Gastrocnemius medialis (tissue), 4 donors: ENCODE data around the gene ADRA2C. TPM values are rescaled to one million over a fixed set of nuclear protein-coding genes. Genes with fewer than 3 reads are reported as not detected.

Experiments used
- ATAC-seq, 2 donors: fragments of 150-250 bp; one replicate each; pipeline ENCODE4 v1.9.1; 2016
- DNase-seq, 2 donors: peaks; one replicate each; pipeline ENCODE4 v3.0.0-alpha.2; 2019
- H3K27ac ChIP-seq, 4 donors: fragments of 200-600 bp; sonication (generic); 1 replicate in 1 of 4; 2 replicates in 3 of 4; pipeline ENCODE4 v1.5.1; 2016 to 2018; ENCODE audit warnings: mild to moderate bottlenecking in 2 of 4, moderate library complexity in 1 of 4
- H3K27me3 ChIP-seq, 3 donors: fragments of 200-600 bp; sonication (generic) in 2 of 3; 1 replicate in 1 of 3; 2 replicates in 2 of 3; pipeline versions ENCODE4 v1.5.1 to v1.6.0; 2016 to 2019; ENCODE audit warnings: mild to moderate bottlenecking in 1 of 3, moderate library complexity in 1 of 3
- H3K36me3 ChIP-seq, 2 donors: fragments of 200-600 bp; sonication (generic) in 1 of 2; one replicate each; pipeline ENCODE4 v1.5.1; 2017 to 2018
- H3K4me1 ChIP-seq, 2 donors: fragments of 200-600 bp; sonication (generic) in 1 of 2; one replicate each; pipeline ENCODE4 v1.5.1; 2016 to 2017; ENCODE audit warnings: mild to moderate bottlenecking in 2 of 2
- H3K4me3 ChIP-seq, 4 donors: fragments of 200-600 bp; sonication (generic) in 3 of 4; 1 replicate in 1 of 4; 2 replicates in 3 of 4; pipeline ENCODE4 v1.5.1; 2016 to 2019; ENCODE audit warnings: mild to moderate bottlenecking in 2 of 4
- H3K9me3 ChIP-seq, 3 donors: fragments of 200-600 bp; sonication (generic) in 2 of 3; 1 replicate in 1 of 3; 2 replicates in 2 of 3; pipeline ENCODE4 v1.5.1; 2016 to 2019
- CTCF ChIP-seq, 5 experiments: fragments of 450-650 bp in 3 of 5; fragments of 200-600 bp in 2 of 5; sonication (generic) in 2 of 5; IDR thresholded peaks in 4 of 5; conservative IDR thresholded peaks in 1 of 5; 1 replicate in 4 of 5; 2 replicates in 1 of 5; pipeline ENCODE4 v1.5.1; 2016 to 2019; ENCODE audit warnings: antibody characterized with exemption in 5 of 5, mild to moderate bottlenecking in 3 of 5, moderate library complexity in 3 of 5
- POLR2A ChIP-seq, 2 donors: fragments of 450-650 bp; IDR thresholded peaks; one replicate each; pipeline ENCODE4 v1.6.1; 2017; ENCODE audit warnings: antibody characterized with exemption in 2 of 2, mild to moderate bottlenecking in 2 of 2, moderate library complexity in 2 of 2
- in situ Hi-C, 4 donors: fragments of 200-750 bp; cut with MboI; loops; one replicate each; pipeline versions ENCODE4 v1.15.0 to v1.8.0; 2017; ENCODE audit warnings: low sequenced_read_pairs in 4 of 4
- intact Hi-C: fragments of 100-400 bp; cut with DNase I; formaldehyde crosslinking; loops from one replicate; pipeline ENCODE4 v1.15.1; 2023; ENCODE audit warnings: low total_unique reads
- total RNA-seq, 4 donors: library from RNA; depleted of rRNA; stranded (reverse); fragments of >200 nt; gene quantifications; one replicate each; pipeline versions ENCODE4 v1.1.0 to v1.2.3, GENCODE V29; 2016

ADRA2C gene
- total RNA-seq, 4 donors from 2014 or later: 2.5 to 7.9 (median 4.8) TPM

GRCh38 chr4:3741217-3742011 is 24.8 kb upstream of the ADRA2C start:
- Histone ChIP-seq H3K27me3 (peaks cover 47 to 56% (median 53%) of the 10 kb centered on the region in 3 donors), H3K36me3 (no peaks in the 10 kb centered on the region), H3K9me3 (no peaks in the 10 kb centered on the region), H3K27ac (no peak overlapping the region), H3K4me1 (no peaks in the 10 kb centered on the region), H3K4me3 (no peak overlapping the region)
- no peak for TF ChIP-seq POLR2A (IDR thresholded peaks at IDR 0.05)
- no peak for TF ChIP-seq CTCF (IDR thresholded peaks at IDR 0.05 in 4 of 5, conservative IDR thresholded peaks at IDR 0.05 in 1 of 5)
- ATAC-seq: no peak
- in situ Hi-C loops (no loop called here), intact Hi-C loops (no loop called here)
- no peak for DNase-seq

- H3K4me3 ChIP-seq: no peak overlapping the region
- no peaks in the 10 kb centered on the region for H3K4me1 ChIP-seq
- no peaks in the 10 kb centered on the region for H3K36me3 ChIP-seq
- no peaks in the 10 kb centered on the region for H3K9me3 ChIP-seq
- H3K27me3 ChIP-seq: peaks cover 55 to 62% (median 60%) of the 10 kb centered on the region in 3 donors
- intact Hi-C loops (no loop called here), in situ Hi-C loops (no loop called here)
- ATAC-seq (no peak), DNase-seq (no peak)
- TF ChIP-seq POLR2A (IDR thresholded peaks at IDR 0.05) (no peak), CTCF (IDR thresholded peaks at IDR 0.05 in 4 of 5, conservative IDR thresholded peaks at IDR 0.05 in 1 of 5) (no peak)
- H3K27ac ChIP-seq: no peak overlapping the region
Measured at GRCh38 chr4:3742610-3743009, 23.6 kb upstream of the ADRA2C start.

GRCh38 chr4:3744232-3744631 is 22.0 kb upstream of the ADRA2C start:
- DNase-seq: no peak
- ATAC-seq: no peak
- H3K4me3 ChIP-seq: no peak overlapping the region
- H3K4me1 ChIP-seq: no peaks in the 10 kb centered on the region
- in situ Hi-C loops: no loop called here
- peaks cover 63 to 66% (median 65%) of the 10 kb centered on the region in 3 donors for H3K27me3 ChIP-seq
- TF ChIP-seq POLR2A (IDR thresholded peaks at IDR 0.05) (no peak), CTCF (IDR thresholded peaks at IDR 0.05 in 4 of 5, conservative IDR thresholded peaks at IDR 0.05 in 1 of 5) (no peak)
- H3K36me3 ChIP-seq: no peaks in the 10 kb centered on the region
- H3K9me3 ChIP-seq: no peaks in the 10 kb centered on the region
- no peak overlapping the region for H3K27ac ChIP-seq
- intact Hi-C loops: no loop called here

- TF ChIP-seq CTCF (IDR thresholded peaks at IDR 0.05 in 4 of 5, conservative IDR thresholded peaks at IDR 0.05 in 1 of 5) (no peak), POLR2A (IDR thresholded peaks at IDR 0.05) (no peak)
- Histone ChIP-seq H3K4me3 (no peak overlapping the region), H3K4me1 (no peaks in the 10 kb centered on the region), H3K36me3 (no peaks in the 10 kb centered on the region), H3K9me3 (no peaks in the 10 kb centered on the region), H3K27me3 (peaks cover 65 to 68% (median 66%) of the 10 kb centered on the region in 3 donors), H3K27ac (no peak overlapping the region)
- in situ Hi-C loops: no loop called here
- no peak for ATAC-seq
- no peak for DNase-seq
- intact Hi-C loops: no loop called here
Measured at GRCh38 chr4:3744901-3745300, 21.3 kb upstream of the ADRA2C start.
